Progenitor cell of endocrine pancreas (in vitro differentiated cells): ENCODE data around the gene KRTAP10-4. TPM values are rescaled to one million over a fixed set of nuclear protein-coding genes. Genes with fewer than 3 reads are reported as not detected.
"Not testable (repeated sequence)": the region's sequence is repeated elsewhere in the genome, so short reads cannot be mapped to it uniquely, and the experiment has no call there.

ENCODE experiments used
- DNase-seq: peaks from one replicate; pipeline ENCODE4 v3.0.0; 2021; ENCODE audit warnings: low spot score; ENCODE audit not compliant: unreplicated experiment
- H3K27ac Mint-ChIP-seq: 2 replicates; pipeline ENCODE4 v1.8.0; 2021; ENCODE audit warnings: mild to moderate bottlenecking, moderate library complexity, mixed read lengths
- H3K27me3 Mint-ChIP-seq: 2 replicates; pipeline ENCODE4 v1.8.0; 2021; ENCODE audit warnings: mixed read lengths
- H3K36me3 Mint-ChIP-seq: 2 replicates; pipeline ENCODE4 v1.8.0; 2022; ENCODE audit warnings: mixed read lengths; ENCODE audit not compliant: insufficient read depth
- H3K4me1 Mint-ChIP-seq: 2 replicates; pipeline ENCODE4 v1.8.0; 2021; ENCODE audit warnings: low read depth, mixed read lengths
- H3K4me3 Mint-ChIP-seq: 2 replicates; pipeline ENCODE4 v1.8.0; 2021; ENCODE audit warnings: low read depth, mild to moderate bottlenecking, moderate library complexity, mixed read lengths
- H3K9me3 Mint-ChIP-seq: 2 replicates; pipeline ENCODE4 v1.8.0; 2021; ENCODE audit warnings: low read depth, mixed read lengths
- total RNA-seq: library from RNA; stranded (reverse); gene quantifications from 2 replicates; pipeline ENCODE4 v1.2.1, GENCODE V29; 2021
- TF ChIP-seq, protein P1 (sequence below): fragments of 200-600 bp; sonication (generic); IDR thresholded peaks from one replicate; pipeline ENCODE4 v1.5.0; 2021; ENCODE audit warnings: antibody characterized with exemption, mild to moderate bottlenecking; ENCODE audit not compliant: unreplicated experiment

KRTAP10-4 gene
- total RNA-seq, 1 donor from 2014 or later: not detected

DNA sequence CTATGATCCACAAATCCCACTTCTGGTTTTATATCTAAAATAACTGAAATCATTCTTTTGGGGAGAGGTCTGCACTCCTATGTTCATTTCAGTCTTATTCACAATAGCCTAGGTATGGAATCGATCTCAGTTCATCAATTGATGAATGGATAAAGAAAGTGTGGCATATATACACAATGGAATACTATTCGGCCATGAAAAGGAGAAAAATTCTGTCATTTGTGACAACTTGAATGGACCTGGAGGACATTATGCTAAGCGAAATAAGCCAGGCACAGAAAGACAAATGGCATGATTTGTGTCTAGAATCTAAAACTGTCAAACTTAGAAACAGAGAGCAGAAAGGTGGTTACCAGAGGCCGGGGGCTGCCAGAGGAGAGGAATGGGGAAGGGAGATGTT, 33.0 kb downstream of the KRTAP10-4 start:
- Mint-ChIP-seq H3K27ac (no peak overlapping the region), H3K9me3 (peaks cover 29% of the 10 kb centered on the region), H3K27me3 (peaks cover 10% of the 10 kb centered on the region), H3K36me3 (no peaks in the 10 kb centered on the region), H3K4me3 (no peak overlapping the region), H3K4me1 (no peaks in the 10 kb centered on the region)
- DNase-seq: no peak
- TF ChIP-seq, protein P1, sequence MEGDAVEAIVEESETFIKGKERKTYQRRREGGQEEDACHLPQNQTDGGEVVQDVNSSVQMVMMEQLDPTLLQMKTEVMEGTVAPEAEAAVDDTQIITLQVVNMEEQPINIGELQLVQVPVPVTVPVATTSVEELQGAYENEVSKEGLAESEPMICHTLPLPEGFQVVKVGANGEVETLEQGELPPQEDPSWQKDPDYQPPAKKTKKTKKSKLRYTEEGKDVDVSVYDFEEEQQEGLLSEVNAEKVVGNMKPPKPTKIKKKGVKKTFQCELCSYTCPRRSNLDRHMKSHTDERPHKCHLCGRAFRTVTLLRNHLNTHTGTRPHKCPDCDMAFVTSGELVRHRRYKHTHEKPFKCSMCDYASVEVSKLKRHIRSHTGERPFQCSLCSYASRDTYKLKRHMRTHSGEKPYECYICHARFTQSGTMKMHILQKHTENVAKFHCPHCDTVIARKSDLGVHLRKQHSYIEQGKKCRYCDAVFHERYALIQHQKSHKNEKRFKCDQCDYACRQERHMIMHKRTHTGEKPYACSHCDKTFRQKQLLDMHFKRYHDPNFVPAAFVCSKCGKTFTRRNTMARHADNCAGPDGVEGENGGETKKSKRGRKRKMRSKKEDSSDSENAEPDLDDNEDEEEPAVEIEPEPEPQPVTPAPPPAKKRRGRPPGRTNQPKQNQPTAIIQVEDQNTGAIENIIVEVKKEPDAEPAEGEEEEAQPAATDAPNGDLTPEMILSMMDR: no peak

- Mint-ChIP-seq H3K36me3 (peaks cover 1% of the 10 kb centered on the region), H3K27ac (no peak overlapping the region), H3K4me3 (no peak overlapping the region), H3K27me3 (peaks cover 11% of the 10 kb centered on the region), H3K4me1 (no peaks in the 10 kb centered on the region), H3K9me3 (peaks cover 27% of the 10 kb centered on the region)
- no peak for DNase-seq
- TF ChIP-seq, protein P1: no peak
Measured at GRCh38 chr21:44609193-44609592, 35.7 kb downstream of the KRTAP10-4 start.

DNA sequence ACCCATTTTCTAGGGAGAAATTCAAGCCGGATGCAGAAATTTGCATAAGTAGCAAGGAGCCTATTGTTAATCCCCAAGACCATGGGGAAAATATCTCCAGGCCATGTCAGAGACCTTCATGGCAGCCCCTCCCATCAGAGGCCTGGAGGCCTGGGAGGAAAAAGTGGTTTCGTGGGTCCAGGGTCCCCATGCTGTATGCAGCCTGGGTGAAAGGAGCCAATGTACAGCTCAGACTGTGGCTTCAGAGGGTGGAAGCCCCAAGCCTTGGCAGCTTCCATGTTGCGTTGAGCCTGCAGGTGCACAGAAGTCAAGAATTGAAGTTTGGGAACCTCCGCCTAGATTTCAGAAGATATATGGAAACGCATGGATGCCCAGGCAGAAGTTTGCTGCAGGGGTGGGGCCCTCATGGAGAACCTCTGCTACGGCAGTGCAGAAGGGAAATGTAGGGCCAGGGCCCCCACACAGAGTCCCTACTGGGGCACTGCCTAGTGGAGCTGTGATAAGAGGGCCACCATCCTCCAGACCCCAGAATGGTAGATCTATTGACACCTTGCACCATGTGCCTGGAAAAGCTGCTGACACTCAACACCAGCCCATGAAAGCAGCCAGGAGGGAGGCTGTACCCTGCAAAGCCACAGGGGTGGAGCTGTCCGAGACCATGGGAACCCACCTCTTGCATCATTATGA, 36.8 kb downstream of the KRTAP10-4 start:
- not testable (repeated sequence) for DNase-seq, H3K36me3 Mint-ChIP-seq, H3K4me1 Mint-ChIP-seq, H3K4me3 Mint-ChIP-seq, H3K27ac Mint-ChIP-seq
- H3K27me3 Mint-ChIP-seq: peaks cover 15% of the 10 kb centered on the region
- H3K9me3 Mint-ChIP-seq: peaks cover 21% of the 10 kb centered on the region

- no peak overlapping the region for H3K4me3 Mint-ChIP-seq
- peaks cover 11% of the 10 kb centered on the region for H3K27me3 Mint-ChIP-seq
- no peak for DNase-seq
- H3K36me3 Mint-ChIP-seq: peaks cover 1% of the 10 kb centered on the region
- H3K9me3 Mint-ChIP-seq: peaks cover 21% of the 10 kb centered on the region
- H3K4me1 Mint-ChIP-seq: no peaks in the 10 kb centered on the region
- TF ChIP-seq, protein P1: no peak
- H3K27ac Mint-ChIP-seq: no peak overlapping the region
Measured at GRCh38 chr21:44611551-44611950, 38.0 kb downstream of the KRTAP10-4 start.

DNA sequence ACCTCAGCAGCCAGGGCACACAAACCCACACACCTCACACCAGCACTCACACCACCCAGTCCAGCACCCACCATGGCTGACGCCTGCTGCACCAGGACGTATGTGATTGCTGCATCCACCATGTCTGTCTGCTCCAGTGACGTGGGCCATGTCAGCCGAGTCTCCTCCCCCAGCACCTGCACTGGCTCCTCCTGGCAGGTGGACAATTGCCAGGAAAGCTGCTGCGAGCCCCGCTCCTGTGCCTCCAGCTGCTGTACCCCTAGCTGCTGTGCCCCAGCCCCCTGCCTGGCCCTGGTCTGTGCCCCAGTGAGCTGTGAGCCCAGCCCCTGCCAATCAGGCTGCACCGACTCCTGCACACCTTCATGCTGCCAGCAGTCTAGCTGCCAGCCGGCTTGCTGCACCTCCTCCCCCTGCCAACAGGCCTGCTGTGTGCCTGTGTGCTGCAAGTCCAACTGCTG, 38.5 kb downstream of the KRTAP10-4 start, which contains the start of gene KRTAP10-8:
Gene KRTAP10-8, plus strand, starts transcription at position 51 of the 458 bp plus-strand sequence. Its CDS starts 22 bp downstream, at position 73.
- H3K9me3 Mint-ChIP-seq: peaks cover 21% of the 10 kb centered on the region
- no peak within 1 kb of the TSS for H3K4me3 Mint-ChIP-seq
- no peak for DNase-seq
- H3K27ac Mint-ChIP-seq: no peak within 1 kb of the TSS
- TF ChIP-seq, protein P1: no peak
- H3K4me1 Mint-ChIP-seq: no peaks in the 10 kb centered on the region
- H3K27me3 Mint-ChIP-seq: peaks cover 11% of the 10 kb centered on the region
- H3K36me3 Mint-ChIP-seq: peaks cover 1% of the 10 kb centered on the region

GRCh38 chr21:44612669-44613229, 39.2 kb downstream of the KRTAP10-4 start:
- H3K27ac Mint-ChIP-seq: no peak overlapping the region
- H3K4me1 Mint-ChIP-seq: no peaks in the 10 kb centered on the region
- H3K36me3 Mint-ChIP-seq: peaks cover 1% of the 10 kb centered on the region
- TF ChIP-seq, protein P1: no peak
- DNase-seq: no peak
- no peak overlapping the region for H3K4me3 Mint-ChIP-seq
- H3K27me3 Mint-ChIP-seq: peaks cover 9% of the 10 kb centered on the region
- peaks cover 21% of the 10 kb centered on the region for H3K9me3 Mint-ChIP-seq
